ENCODE results near the gene TRPM3.

The TRPM3 gene

GRCh38 chr9:71097671-71098070, 23.8 kb downstream of the TRPM3 start:
- DNase-seq: no peak

GRCh38 chr9:71096421-71097108, 24.9 kb downstream of the TRPM3 start:
- no peak for DNase-seq

GRCh38 chr9:71094708-71095251, 26.6 kb downstream of the TRPM3 start:
- DNase-seq: no peak

GRCh38 chr9:71090896-71091295, 30.5 kb downstream of the TRPM3 start:
- no peak for DNase-seq

- no peak for DNase-seq
Measured at GRCh38 chr9:71079451-71079850, 42.0 kb downstream of the TRPM3 start.

GRCh38 chr9:71076096-71076495, 45.3 kb downstream of the TRPM3 start:
- no peak for DNase-seq

- no peak for DNase-seq
Measured at GRCh38 chr9:71073494-71073893, 47.9 kb downstream of the TRPM3 start.

- DNase-seq: no peak
Measured at GRCh38 chr9:71072587-71072986, 48.8 kb downstream of the TRPM3 start.

- DNase-seq: no peak
Measured at GRCh38 chr9:71071633-71072032, 49.8 kb downstream of the TRPM3 start.

GRCh38 chr9:71058660-71059059, 62.8 kb downstream of the TRPM3 start:
- no peak for DNase-seq

- DNase-seq: no peak
Measured at GRCh38 chr9:71052287-71052686, 69.1 kb downstream of the TRPM3 start.

GRCh38 chr9:71048280-71048679, 73.1 kb downstream of the TRPM3 start:
- DNase-seq: no peak

- DNase-seq: no peak
Measured at GRCh38 chr9:71042448-71042990, 78.9 kb downstream of the TRPM3 start.

- no peak for DNase-seq
Measured at GRCh38 chr9:71037521-71037920, 83.9 kb downstream of the TRPM3 start.

- no peak for DNase-seq
Measured at GRCh38 chr9:71036501-71036900, 84.9 kb downstream of the TRPM3 start.

- DNase-seq: no peak
Measured at GRCh38 chr9:71032779-71033178, 88.6 kb downstream of the TRPM3 start.

- no peak for DNase-seq
Measured at GRCh38 chr9:71025728-71026127, 95.7 kb downstream of the TRPM3 start.

GRCh38 chr9:71025201-71025600, 96.2 kb downstream of the TRPM3 start:
- no peak for DNase-seq

GRCh38 chr9:71010258-71010657, 111.2 kb downstream of the TRPM3 start:
- no peak for DNase-seq

GRCh38 chr9:71005456-71005855, 116.0 kb downstream of the TRPM3 start:
- DNase-seq: no peak

GRCh38 chr9:71004196-71004595, 117.2 kb downstream of the TRPM3 start:
- DNase-seq: no peak

GRCh38 chr9:71003346-71003745, 118.1 kb downstream of the TRPM3 start:
- no peak for DNase-seq

- no peak for DNase-seq
Measured at GRCh38 chr9:71001780-71002386, 119.5 kb downstream of the TRPM3 start.

- no peak for DNase-seq
Measured at GRCh38 chr9:70998962-70999361, 122.5 kb downstream of the TRPM3 start.
